ENCODE data around the gene EEF1AKMT4. TPM values are rescaled to one million over a fixed set of nuclear protein-coding genes. Genes with fewer than 3 reads are reported as not detected.

Gene EEF1AKMT4
- total RNA-seq, 4 donors from 2014 or later = 1.7 to 9.8 (median 5.7) TPM

GRCh38 chr3:184211718-184212117, 37.8 kb upstream of the EEF1AKMT4 start:
- Histone ChIP-seq H3K27ac (no peak overlapping the region), H3K27me3 (no peaks in the 10 kb centered on the region), H3K36me3 (no peaks in the 10 kb centered on the region), H3K9me3 (no peaks in the 10 kb centered on the region), H3K4me3 (no peak overlapping the region), H3K4me1 (no peaks in the 10 kb centered on the region)
- DNase-seq = no peak
- no peak for TF ChIP-seq CTCF (IDR thresholded peaks at IDR 0.05)

GRCh38 chr3:184218814-184219213, 30.7 kb upstream of the EEF1AKMT4 start:
- Histone ChIP-seq H3K36me3 (no peaks in the 10 kb centered on the region), H3K4me3 (no peak overlapping the region), H3K27ac (no peak overlapping the region), H3K4me1 (no peaks in the 10 kb centered on the region), H3K9me3 (no peaks in the 10 kb centered on the region), H3K27me3 (no peaks in the 10 kb centered on the region)
- TF ChIP-seq CTCF (IDR thresholded peaks at IDR 0.05) = no peak
- TF ChIP-seq POLR2A (IDR thresholded peaks at IDR 0.05) = no peak
- DNase-seq = no peak

GRCh38 chr3:184222521-184222920, 27.0 kb upstream of the EEF1AKMT4 start:
- H3K4me1 ChIP-seq = no peaks in the 10 kb centered on the region
- H3K4me3 ChIP-seq = no peak overlapping the region
- no peak for DNase-seq
- TF ChIP-seq CTCF (IDR thresholded peaks at IDR 0.05) = no peak
- no peak for TF ChIP-seq POLR2A (IDR thresholded peaks at IDR 0.05)
- H3K27ac ChIP-seq = no peak overlapping the region
- H3K36me3 ChIP-seq = no peaks in the 10 kb centered on the region
- H3K27me3 ChIP-seq = no peaks in the 10 kb centered on the region
- H3K9me3 ChIP-seq = no peaks in the 10 kb centered on the region

- no peak for DNase-seq
- peaks cover 0 to 3% (median under 1%) of the 10 kb centered on the region in 4 donors for H3K4me1 ChIP-seq
- TF ChIP-seq POLR2A (IDR thresholded peaks at IDR 0.05) = no peak
- no peak for TF ChIP-seq CTCF (IDR thresholded peaks at IDR 0.05)
- no peaks in the 10 kb centered on the region for H3K27me3 ChIP-seq
- H3K36me3 ChIP-seq = no peaks in the 10 kb centered on the region
- H3K27ac ChIP-seq = no peak overlapping the region
- no peaks in the 10 kb centered on the region for H3K9me3 ChIP-seq
- no peak overlapping the region for H3K4me3 ChIP-seq
Measured at GRCh38 chr3:184223946-184224345, 25.5 kb upstream of the EEF1AKMT4 start.

- no peak overlapping the region for H3K27ac ChIP-seq
- H3K27me3 ChIP-seq = peaks cover 0 to 24% of the 10 kb centered on the region in 2 donors
- no peaks in the 10 kb centered on the region for H3K36me3 ChIP-seq
- peak; percentile 50 to 85 (median 59) for TF ChIP-seq CTCF (IDR thresholded peaks at IDR 0.05)
- TF ChIP-seq POLR2A (IDR thresholded peaks at IDR 0.05) = no peak
- peaks cover 0 to 22% (median 20%) of the 10 kb centered on the region in 4 donors for H3K4me1 ChIP-seq
- H3K4me3 ChIP-seq = no peak overlapping the region
- DNase-seq = peak in 2 of 3 donors; percentile 26 to 66
- H3K9me3 ChIP-seq = no peaks in the 10 kb centered on the region
Measured at GRCh38 chr3:184227481-184227935, 22.0 kb upstream of the EEF1AKMT4 start.
